Peyer's patch (tissue), 4 donors: ENCODE data around the gene IGFLR1.

ENCODE experiments used
- CTCF ChIP-seq, 6 experiments: fragments of 450-650 bp in 4 of 6; fragments of 200-600 bp in 2 of 6; sonication (generic) in 1 of 6; IDR thresholded peaks; one replicate each; pipeline ENCODE4 v1.5.1; 2017 to 2019; ENCODE audit warnings: antibody characterized with exemption in 6 of 6, mild to moderate bottlenecking in 3 of 6, moderate library complexity in 1 of 6
- POLR2A ChIP-seq, 2 donors: fragments of 450-650 bp; IDR thresholded peaks; one replicate each; pipeline ENCODE4 v1.5.1; 2017; ENCODE audit warnings: antibody characterized with exemption in 2 of 2, mild to moderate bottlenecking in 2 of 2, moderate library complexity in 2 of 2

DNA sequence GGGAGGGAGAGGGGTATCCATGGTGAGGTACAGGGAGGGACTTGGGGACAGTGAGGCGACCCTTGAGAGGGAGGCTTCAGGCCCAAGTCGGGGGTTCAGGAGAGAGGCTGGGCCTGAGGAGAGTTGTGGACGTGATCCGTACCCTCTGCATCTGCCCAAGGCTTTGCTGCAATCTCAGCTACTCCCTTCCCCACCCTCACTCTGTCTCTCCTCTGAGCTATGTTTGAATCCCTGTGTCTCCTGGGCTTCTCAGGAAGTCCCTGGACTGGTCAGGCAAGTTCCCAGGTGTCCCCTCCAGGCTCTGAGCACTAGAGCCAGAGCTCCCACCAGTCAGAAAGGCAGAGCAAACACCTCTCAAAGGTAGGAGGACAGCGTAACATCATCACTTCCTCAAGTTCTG is 7.9 kb upstream of the IGFLR1 start:
- TF ChIP-seq CTCF (IDR thresholded peaks at IDR 0.05) (no peak), POLR2A (IDR thresholded peaks at IDR 0.05) (no peak)
